ENCODE measurements around the gene KBTBD8.

KBTBD8 gene

DNA sequence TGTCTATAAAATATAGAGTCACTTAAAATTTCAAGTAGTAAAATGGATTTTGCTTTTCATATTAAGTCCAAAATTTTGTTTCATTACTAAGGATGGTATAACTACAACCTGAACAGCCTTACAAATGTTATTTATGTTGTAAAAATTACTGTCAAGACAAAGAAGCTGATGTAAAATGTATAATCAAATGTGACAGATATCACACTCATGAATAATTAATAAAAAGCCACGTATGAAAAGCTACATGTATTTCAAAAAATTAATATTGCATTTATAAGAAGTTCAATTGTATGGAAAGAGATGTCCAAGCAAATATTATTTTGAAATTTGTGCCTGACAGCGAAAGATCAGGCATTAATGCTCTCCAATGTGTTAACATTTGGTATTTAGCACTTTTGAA, 48.9 kb downstream of the KBTBD8 start:
- H3K9me3 ChIP-seq, result no peaks in the 10 kb centered on the region
- no peaks in the 10 kb centered on the region for H3K4me1 ChIP-seq
- no peaks in the 10 kb centered on the region for H3K36me3 ChIP-seq
- H3K27me3 ChIP-seq, result no peaks in the 10 kb centered on the region; the same call in 1 of the 2 replicates
- no peak overlapping the region for H3K4me3 ChIP-seq (ENCODE audit: low read depth, low read length)
- DNase-seq, result no peak
- TF ChIP-seq CTCF (IDR thresholded peaks at IDR 0.05; ENCODE audit: low read depth, low read length), result no peak

DNA sequence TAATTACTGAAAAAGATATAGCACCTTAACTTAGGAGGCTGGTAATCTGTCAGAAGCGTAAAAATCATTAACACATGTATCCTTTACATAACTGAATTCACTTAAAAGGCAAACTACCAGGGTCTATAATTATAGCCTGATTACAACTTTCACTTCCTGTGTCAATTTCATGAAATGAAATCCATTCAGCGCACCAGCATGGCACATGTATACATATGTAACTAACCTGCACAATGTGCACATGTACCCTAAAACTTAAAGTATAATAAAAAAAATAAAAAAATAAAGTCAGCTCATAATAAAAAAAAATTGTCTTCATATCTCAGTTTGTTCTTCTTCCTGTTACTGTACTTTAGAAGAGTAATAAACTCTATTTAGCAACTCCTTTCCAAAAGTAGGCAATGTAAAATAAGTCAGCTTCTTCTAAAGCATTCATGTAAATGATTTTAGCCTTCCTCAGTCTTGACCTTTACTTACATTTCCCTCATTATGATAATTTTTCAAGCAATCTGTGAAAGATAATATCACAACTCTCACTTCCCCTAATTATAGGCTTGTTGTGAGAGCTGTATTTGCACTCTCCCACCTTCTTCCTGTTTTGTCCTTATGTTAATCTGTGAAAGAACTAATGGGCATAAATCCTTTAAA, 50.1 kb downstream of the KBTBD8 start:
- no peaks in the 10 kb centered on the region; the same call in 1 of the 2 replicates for H3K27me3 ChIP-seq
- no peaks in the 10 kb centered on the region for H3K9me3 ChIP-seq
- DNase-seq, result no peak
- no peak overlapping the region for H3K4me3 ChIP-seq (ENCODE audit: low read depth, low read length)
- H3K36me3 ChIP-seq, result no peaks in the 10 kb centered on the region
- H3K4me1 ChIP-seq, result no peaks in the 10 kb centered on the region
- TF ChIP-seq CTCF (IDR thresholded peaks at IDR 0.05; ENCODE audit: low read depth, low read length), result no peak

- H3K4me1 ChIP-seq, result no peaks in the 10 kb centered on the region
- no peaks in the 10 kb centered on the region for H3K36me3 ChIP-seq
- no peak overlapping the region for H3K4me3 ChIP-seq (ENCODE audit: low read depth, low read length)
- no peak for DNase-seq
- H3K9me3 ChIP-seq, result no peaks in the 10 kb centered on the region
- no peak for TF ChIP-seq CTCF (IDR thresholded peaks at IDR 0.05; ENCODE audit: low read depth, low read length)
- no peaks in the 10 kb centered on the region; the same call in 1 of the 2 replicates for H3K27me3 ChIP-seq
These were observed 50.6 kb downstream of the KBTBD8 start for GRCh38 chr3:67048715-67049074.

- no peak for DNase-seq
- no peak for TF ChIP-seq CTCF (IDR thresholded peaks at IDR 0.05; ENCODE audit: low read depth, low read length)
These were observed 61.3 kb downstream of the KBTBD8 start for GRCh38 chr3:67059443-67059842.

More at GRCh38 chr3:67059443-67059842, 61.3 kb downstream of the KBTBD8 start:
- Histone ChIP-seq H3K27me3 (no peaks in the 10 kb centered on the region), H3K9me3 (no peaks in the 10 kb centered on the region), H3K4me1 (no peaks in the 10 kb centered on the region), H3K36me3 (no peaks in the 10 kb centered on the region), H3K4me3 (ENCODE audit: low read depth, low read length) (no peak overlapping the region)
